ENCODE data around the gene NOX3. TPM values are rescaled to one million over a fixed set of nuclear protein-coding genes. Genes with fewer than 3 reads are reported as not detected.
"Not testable (repeated sequence)": the region's sequence is repeated elsewhere in the genome, so short reads cannot be mapped to it uniquely, and the experiment has no call there.

NOX3 gene
- total and polyA plus RNA-seq, 2 experiments from 2014 or later, result not detected

- Histone ChIP-seq H3K27me3 (replicated peaks; ENCODE audit: insufficient read depth) (no peaks in the 10 kb centered on the region), H3K9ac (no peak overlapping the region), H3K79me2 (ENCODE audit: insufficient read depth) (no peaks in the 10 kb centered on the region), H3K36me3 (ENCODE audit: low read depth) (no peaks in the 10 kb centered on the region), H3K27ac (peak overlapping the region; percentile 58), H4K20me1 (ENCODE audit: insufficient read depth) (no peaks in the 10 kb centered on the region), H3K4me3 (no peak overlapping the region), H3K4me2 (ENCODE audit: unreplicated experiment) (peak overlapping the region; percentile 42), H3K4me1 (ENCODE audit: insufficient read depth) (peaks cover 34% of the 10 kb centered on the region), H2AFZ (no peak overlapping the region), H3K9me3 (ENCODE audit: low read depth) (no peaks in the 10 kb centered on the region), H3F3A (ENCODE audit: insufficient read depth) (peaks cover 39% of the 10 kb centered on the region), H3K9me2 (ENCODE audit: insufficient read depth) (no peaks in the 10 kb centered on the region; the same call in 1 of the 2 replicates)
- TF ChIP-seq EZH2 (IDR thresholded peaks at IDR 0.05; ENCODE audit: insufficient read depth, poor library complexity, severe bottlenecking) (no peak), EZH2phosphoT487 (IDR thresholded peaks at IDR 0.05; ENCODE audit: insufficient read depth, low read depth) (no peak)
- DNase-seq, result no peak
- WGBS, 2 experiments (ENCODE audit: low coverage in 1 of 2, low lambda C conversion rate in 2 of 2, missing lambda C conversion rate in 2 of 2), result 97 to 98% methylated on average over 3 of the region's 3 CpGs
- in situ Hi-C loops (cut with MboI), result loop anchor here (10.0 kb wide), 1 partner anchor 168 kb away; no protein-coding TSS in a partner anchor
Measured at GRCh38 chr6:155493026-155493693, 37.5 kb upstream of the NOX3 start.

GRCh38 chr6:155492061-155492735, 36.6 kb upstream of the NOX3 start:
- Histone ChIP-seq H2AFZ (no peak overlapping the region), H4K20me1 (ENCODE audit: insufficient read depth) (no peaks in the 10 kb centered on the region), H3K9me3 (ENCODE audit: low read depth) (no peaks in the 10 kb centered on the region), H3K36me3 (ENCODE audit: low read depth) (no peaks in the 10 kb centered on the region), H3K4me1 (ENCODE audit: insufficient read depth) (peaks cover 32% of the 10 kb centered on the region), H3K79me2 (ENCODE audit: insufficient read depth) (no peaks in the 10 kb centered on the region), H3K27ac (no peak overlapping the region), H3K4me3 (no peak overlapping the region), H3K4me2 (ENCODE audit: unreplicated experiment) (no peak overlapping the region), H3K9me2 (ENCODE audit: insufficient read depth) (no peaks in the 10 kb centered on the region; the same call in 1 of the 2 replicates), H3K27me3 (replicated peaks; ENCODE audit: insufficient read depth) (no peaks in the 10 kb centered on the region), H3K9ac (no peak overlapping the region), H3F3A (ENCODE audit: insufficient read depth) (peaks cover 39% of the 10 kb centered on the region)
- in situ Hi-C loops (cut with MboI), result loop anchor here (10.0 kb wide), 1 partner anchor 167 kb away; no protein-coding TSS in a partner anchor
- no peak for DNase-seq
- no peak for TF ChIP-seq EZH2 (IDR thresholded peaks at IDR 0.05; ENCODE audit: insufficient read depth, poor library complexity, severe bottlenecking)
- no peak for TF ChIP-seq EZH2phosphoT487 (IDR thresholded peaks at IDR 0.05; ENCODE audit: insufficient read depth, low read depth)
- 93 to 96% methylated on average over 2 of the region's 2 CpGs for WGBS, 2 experiments (ENCODE audit: low coverage in 1 of 2, low lambda C conversion rate in 2 of 2, missing lambda C conversion rate in 2 of 2)

GRCh38 chr6:155491421-155491820, 35.8 kb upstream of the NOX3 start:
- peaks cover 39% of the 10 kb centered on the region for H3F3A ChIP-seq (ENCODE audit: insufficient read depth)
- no peaks in the 10 kb centered on the region for H4K20me1 ChIP-seq (ENCODE audit: insufficient read depth)
- H2AFZ ChIP-seq, result no peak overlapping the region
- H3K9ac ChIP-seq, result no peak overlapping the region
- no peak for TF ChIP-seq EZH2phosphoT487 (IDR thresholded peaks at IDR 0.05; ENCODE audit: insufficient read depth, low read depth)
- in situ Hi-C loops (cut with MboI), result loop anchor here (10.0 kb wide), 1 partner anchor 167 kb away; no protein-coding TSS in a partner anchor
- DNase-seq, result no peak
- no peak overlapping the region for H3K4me2 ChIP-seq (ENCODE audit: unreplicated experiment)
- H3K79me2 ChIP-seq (ENCODE audit: insufficient read depth), result no peaks in the 10 kb centered on the region
- no peaks in the 10 kb centered on the region for H3K27me3 ChIP-seq (replicated peaks; ENCODE audit: insufficient read depth)
- H3K4me3 ChIP-seq, result no peak overlapping the region
- no peaks in the 10 kb centered on the region for H3K36me3 ChIP-seq (ENCODE audit: low read depth)
- H3K9me2 ChIP-seq (ENCODE audit: insufficient read depth), result no peaks in the 10 kb centered on the region; the same call in 1 of the 2 replicates
- H3K27ac ChIP-seq, result no peak overlapping the region
- H3K9me3 ChIP-seq (ENCODE audit: low read depth), result no peaks in the 10 kb centered on the region
- H3K4me1 ChIP-seq (ENCODE audit: insufficient read depth), result peaks cover 32% of the 10 kb centered on the region
- 94 to 96% methylated on average over 1 of the region's 1 CpG for WGBS, 2 experiments (ENCODE audit: low coverage in 1 of 2, low lambda C conversion rate in 2 of 2, missing lambda C conversion rate in 2 of 2)

GRCh38 chr6:155488197-155488596, 32.6 kb upstream of the NOX3 start:
- Histone ChIP-seq H3F3A (ENCODE audit: insufficient read depth) (peaks cover 23% of the 10 kb centered on the region), H3K4me1 (ENCODE audit: insufficient read depth) (peaks cover 24% of the 10 kb centered on the region)
- H3K9me2 ChIP-seq (ENCODE audit: insufficient read depth); H3K9ac ChIP-seq; H3K27ac ChIP-seq; H4K20me1 ChIP-seq (ENCODE audit: insufficient read depth); H3K79me2 ChIP-seq (ENCODE audit: insufficient read depth); H3K4me2 ChIP-seq (ENCODE audit: unreplicated experiment); H3K36me3 ChIP-seq (ENCODE audit: low read depth); H3K27me3 ChIP-seq (replicated peaks; ENCODE audit: insufficient read depth); DNase-seq; in situ Hi-C loops (cut with MboI); H2AFZ ChIP-seq; H3K9me3 ChIP-seq (ENCODE audit: low read depth); H3K4me3 ChIP-seq: not testable (repeated sequence)
- 79 to 85% methylated on average over 6 of the region's 6 CpGs for WGBS, 2 experiments (ENCODE audit: low coverage in 1 of 2, low lambda C conversion rate in 2 of 2, missing lambda C conversion rate in 2 of 2)

Measured in GM23248 (cell line).